ENCODE results near the gene BRAT1.

The BRAT1 gene

GRCh38 chr7:2520131-2520760 lies 35.1 kb downstream of the BRAT1 start:
- DNase-seq (ENCODE audit: low read depth, low spot score), result no peak
- no peak overlapping the region for H3K9ac ChIP-seq (ENCODE audit: insufficient read length)
- peak overlapping the region; percentile 76 for H3K4me3 ChIP-seq
- no peaks in the 10 kb centered on the region for H3K9me3 ChIP-seq (ENCODE audit: low read depth, low read length)
- no peak for TF ChIP-seq POLR2AphosphoS5 (IDR thresholded peaks at IDR 0.05; ENCODE audit: borderline replicate concordance, low read depth, low read length)
- no peak for TF ChIP-seq EZH2 (IDR thresholded peaks at IDR 0.05)
- no peak for TF ChIP-seq FOXP2 (optimal IDR thresholded peaks at IDR 0.05; ENCODE audit: control extremely low read depth, extremely low read length, insufficient read depth)
- H3K27ac ChIP-seq, result no peak overlapping the region
- H3K36me3 ChIP-seq (ENCODE audit: insufficient read depth, low read length), result no peaks in the 10 kb centered on the region

- H3K27ac ChIP-seq, result no peak within 1 kb of the TSS
- H3K36me3 ChIP-seq (ENCODE audit: insufficient read depth, low read length), result no peaks in the 10 kb centered on the region
- TF ChIP-seq POLR2AphosphoS5 (IDR thresholded peaks at IDR 0.05; ENCODE audit: borderline replicate concordance, low read depth, low read length) (peak; percentile 81), FOXP2 (optimal IDR thresholded peaks at IDR 0.05; ENCODE audit: control extremely low read depth, extremely low read length, insufficient read depth) (no peak), EZH2 (IDR thresholded peaks at IDR 0.05) (no peak)
- no peak for DNase-seq (ENCODE audit: low read depth, low spot score)
- peak within 1 kb of the TSS; percentile 76 for H3K4me3 ChIP-seq
- H3K9me3 ChIP-seq (ENCODE audit: low read depth, low read length), result no peaks in the 10 kb centered on the region
- peak within 1 kb of the TSS; percentile 32 for H3K9ac ChIP-seq (ENCODE audit: insufficient read length)
These were observed 36.0 kb downstream of the BRAT1 start, which contains the start of gene LFNG for GRCh38 chr7:2519119-2519930. Gene LFNG, plus strand, starts transcription at chr7:2519774. Its CDS starts 88 bp downstream, at chr7:2519862.

GRCh38 chr7:2518737-2519118 lies 36.6 kb downstream of the BRAT1 start:
- peak overlapping the region; percentile 75 for H3K4me3 ChIP-seq
- H3K9ac ChIP-seq (ENCODE audit: insufficient read length), result no peak overlapping the region
- H3K9me3 ChIP-seq (ENCODE audit: low read depth, low read length), result no peaks in the 10 kb centered on the region
- no peak for DNase-seq (ENCODE audit: low read depth, low spot score)
- TF ChIP-seq EZH2 (IDR thresholded peaks at IDR 0.05), result no peak
- no peak for TF ChIP-seq POLR2AphosphoS5 (IDR thresholded peaks at IDR 0.05; ENCODE audit: borderline replicate concordance, low read depth, low read length)
- TF ChIP-seq FOXP2 (optimal IDR thresholded peaks at IDR 0.05; ENCODE audit: control extremely low read depth, extremely low read length, insufficient read depth), result no peak
- no peak overlapping the region for H3K27ac ChIP-seq
- H3K36me3 ChIP-seq (ENCODE audit: insufficient read depth, low read length), result no peaks in the 10 kb centered on the region

GRCh38 chr7:2517678-2518507 lies 37.4 kb downstream of the BRAT1 start:
- TF ChIP-seq FOXP2 (optimal IDR thresholded peaks at IDR 0.05; ENCODE audit: control extremely low read depth, extremely low read length, insufficient read depth) (no peak), POLR2AphosphoS5 (IDR thresholded peaks at IDR 0.05; ENCODE audit: borderline replicate concordance, low read depth, low read length) (no peak), EZH2 (IDR thresholded peaks at IDR 0.05) (no peak)
- no peaks in the 10 kb centered on the region for H3K9me3 ChIP-seq (ENCODE audit: low read depth, low read length)
- no peak overlapping the region for H3K9ac ChIP-seq (ENCODE audit: insufficient read length)
- no peak for DNase-seq (ENCODE audit: low read depth, low spot score)
- H3K4me3 ChIP-seq, result no peak overlapping the region
- no peak overlapping the region for H3K27ac ChIP-seq
- no peaks in the 10 kb centered on the region for H3K36me3 ChIP-seq (ENCODE audit: insufficient read depth, low read length)

GRCh38 chr7:2517026-2517425 lies 38.3 kb downstream of the BRAT1 start:
- TF ChIP-seq POLR2AphosphoS5 (IDR thresholded peaks at IDR 0.05; ENCODE audit: borderline replicate concordance, low read depth, low read length), result no peak
- no peak for TF ChIP-seq EZH2 (IDR thresholded peaks at IDR 0.05)
- TF ChIP-seq FOXP2 (optimal IDR thresholded peaks at IDR 0.05; ENCODE audit: control extremely low read depth, extremely low read length, insufficient read depth), result no peak
- DNase-seq (ENCODE audit: low read depth, low spot score), result no peak
- Histone ChIP-seq H3K36me3 (ENCODE audit: insufficient read depth, low read length) (no peaks in the 10 kb centered on the region), H3K4me3 (no peak overlapping the region), H3K27ac (0 out of 2 replicates have a peak overlapping the region, but pooled peaks have one; percentile 17), H3K9me3 (ENCODE audit: low read depth, low read length) (no peaks in the 10 kb centered on the region), H3K9ac (ENCODE audit: insufficient read length) (no peak overlapping the region)

- DNase-seq (ENCODE audit: low read depth, low spot score), result no peak
- Histone ChIP-seq H3K4me3 (no peak overlapping the region), H3K36me3 (ENCODE audit: insufficient read depth, low read length) (no peaks in the 10 kb centered on the region), H3K9ac (ENCODE audit: insufficient read length) (no peak overlapping the region), H3K9me3 (ENCODE audit: low read depth, low read length) (no peaks in the 10 kb centered on the region), H3K27ac (no peak overlapping the region)
- TF ChIP-seq FOXP2 (optimal IDR thresholded peaks at IDR 0.05; ENCODE audit: control extremely low read depth, extremely low read length, insufficient read depth) (no peak), POLR2AphosphoS5 (IDR thresholded peaks at IDR 0.05; ENCODE audit: borderline replicate concordance, low read depth, low read length) (no peak), EZH2 (IDR thresholded peaks at IDR 0.05) (no peak)
These were observed 39.1 kb downstream of the BRAT1 start for GRCh38 chr7:2516194-2516555.

- H3K36me3 ChIP-seq (ENCODE audit: insufficient read depth, low read length), result no peaks in the 10 kb centered on the region
- no peak overlapping the region for H3K4me3 ChIP-seq
- no peaks in the 10 kb centered on the region for H3K9me3 ChIP-seq (ENCODE audit: low read depth, low read length)
- DNase-seq (ENCODE audit: low read depth, low spot score), result no peak
- H3K9ac ChIP-seq (ENCODE audit: insufficient read length), result no peak overlapping the region
- H3K27ac ChIP-seq, result no peak overlapping the region
- TF ChIP-seq POLR2AphosphoS5 (IDR thresholded peaks at IDR 0.05; ENCODE audit: borderline replicate concordance, low read depth, low read length), result no peak
- TF ChIP-seq FOXP2 (optimal IDR thresholded peaks at IDR 0.05; ENCODE audit: control extremely low read depth, extremely low read length, insufficient read depth), result no peak
- no peak for TF ChIP-seq EZH2 (IDR thresholded peaks at IDR 0.05)
These were observed 39.7 kb downstream of the BRAT1 start for GRCh38 chr7:2515424-2516193.
